Spleen (tissue), 7 donors: ENCODE measurements around the gene CDC42EP2.

Experiments
- POLR2A ChIP-seq, 3 donors: fragments of 450-650 bp; IDR thresholded peaks; one replicate each; pipeline ENCODE4 v1.5.1; 2017; ENCODE audit warnings: antibody characterized with exemption in 3 of 3, mild to moderate bottlenecking in 1 of 3
- POLR2AphosphoS5 ChIP-seq, 3 donors: sonication (generic); formaldehyde crosslinking; IDR thresholded peaks; one replicate each; pipeline ENCODE4 v1.5.1; 2017; ENCODE audit warnings: antibody characterized with exemption in 3 of 3
- TF ChIP-seq, protein P1 (sequence below), 11 experiments: fragments of 200-600 bp in 7 of 11; fragments of 450-650 bp in 4 of 11; sonication (generic) in 4 of 11; IDR thresholded peaks in 8 of 11; conservative IDR thresholded peaks in 3 of 11; 1 replicate in 7 of 11; 2 replicates in 4 of 11; pipeline versions ENCODE4 v1.4.0 to v1.8.0; 2016 to 2021; ENCODE audit warnings: antibody characterized with exemption in 11 of 11, inconsistent platforms in 4 of 11, mild to moderate bottlenecking in 1 of 11
- donor health status: DM: no; HTN: no; CAD: no; lungs with moderate emphysema.
- donor health status: DM: no; HTN: no; CAD: no.
- donor health status: DM: no; HTN: no; CAD: no.

DNA sequence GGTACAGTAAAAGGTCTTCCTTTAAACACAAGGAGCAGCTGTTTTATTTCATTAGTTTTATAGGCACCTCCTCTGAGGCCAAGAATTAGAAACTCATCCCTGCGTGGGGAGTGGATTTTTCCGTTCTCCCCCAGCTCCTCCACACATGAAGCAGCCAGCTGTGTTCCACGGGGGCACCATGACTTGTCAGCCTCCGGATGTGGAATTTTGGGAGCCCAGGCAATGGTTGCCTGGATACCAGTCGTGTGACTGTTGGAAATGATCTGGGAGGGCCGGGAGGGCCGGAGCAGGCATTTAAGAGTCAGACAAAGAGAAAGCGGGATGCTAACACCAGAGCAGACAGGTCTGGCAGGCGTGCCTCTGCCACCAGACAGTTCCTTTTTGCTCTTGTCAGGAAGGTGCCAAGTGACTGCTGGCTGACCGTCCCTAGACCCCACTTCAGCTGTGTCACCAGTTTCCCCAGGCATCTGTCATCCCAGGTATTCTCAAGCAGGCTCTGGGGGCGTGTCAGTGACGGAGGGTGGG lies 15.9 kb upstream of the CDC42EP2 start:
- TF ChIP-seq POLR2A (IDR thresholded peaks at IDR 0.05) (no peak), POLR2AphosphoS5 (IDR thresholded peaks at IDR 0.05) (no peak)
- TF ChIP-seq, protein P1, sequence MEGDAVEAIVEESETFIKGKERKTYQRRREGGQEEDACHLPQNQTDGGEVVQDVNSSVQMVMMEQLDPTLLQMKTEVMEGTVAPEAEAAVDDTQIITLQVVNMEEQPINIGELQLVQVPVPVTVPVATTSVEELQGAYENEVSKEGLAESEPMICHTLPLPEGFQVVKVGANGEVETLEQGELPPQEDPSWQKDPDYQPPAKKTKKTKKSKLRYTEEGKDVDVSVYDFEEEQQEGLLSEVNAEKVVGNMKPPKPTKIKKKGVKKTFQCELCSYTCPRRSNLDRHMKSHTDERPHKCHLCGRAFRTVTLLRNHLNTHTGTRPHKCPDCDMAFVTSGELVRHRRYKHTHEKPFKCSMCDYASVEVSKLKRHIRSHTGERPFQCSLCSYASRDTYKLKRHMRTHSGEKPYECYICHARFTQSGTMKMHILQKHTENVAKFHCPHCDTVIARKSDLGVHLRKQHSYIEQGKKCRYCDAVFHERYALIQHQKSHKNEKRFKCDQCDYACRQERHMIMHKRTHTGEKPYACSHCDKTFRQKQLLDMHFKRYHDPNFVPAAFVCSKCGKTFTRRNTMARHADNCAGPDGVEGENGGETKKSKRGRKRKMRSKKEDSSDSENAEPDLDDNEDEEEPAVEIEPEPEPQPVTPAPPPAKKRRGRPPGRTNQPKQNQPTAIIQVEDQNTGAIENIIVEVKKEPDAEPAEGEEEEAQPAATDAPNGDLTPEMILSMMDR (IDR thresholded peaks at IDR 0.05 in 8 of 11, conservative IDR thresholded peaks at IDR 0.05 in 3 of 11): no peak
